ENCODE results near the gene GATA1.

The GATA1 gene

GRCh38 chrX:48792219-48792618 lies 5.8 kb downstream of the GATA1 start:
- Mint-ChIP-seq H3K9me3 (no peaks in the 10 kb centered on the region), H3K4me1 (peaks cover 19% of the 10 kb centered on the region), H3K27me3 (no peaks in the 10 kb centered on the region), H3K27ac (peak overlapping the region in 1 of 2 donors; percentile 34), H3K4me3 (no peak overlapping the region)
- no peak for ATAC-seq
- DNase-seq, result no peak

- DNase-seq (no peak), ATAC-seq (peak; percentile 28)
- H3K4me3 Mint-ChIP-seq, result no peak overlapping the region
- no peaks in the 10 kb centered on the region for H3K9me3 Mint-ChIP-seq
- H3K27ac Mint-ChIP-seq, result peak overlapping the region in 1 of 2 donors; percentile 77
- peaks cover 13% of the 10 kb centered on the region for H3K4me1 Mint-ChIP-seq
- H3K27me3 Mint-ChIP-seq, result no peaks in the 10 kb centered on the region
Measured at GRCh38 chrX:48793935-48794334, 7.5 kb downstream of the GATA1 start.

GRCh38 chrX:48794340-48794910 lies 8.0 kb downstream of the GATA1 start:
- Mint-ChIP-seq H3K9me3 (no peaks in the 10 kb centered on the region), H3K27ac (peak overlapping the region in 1 of 2 donors; percentile 31)

GRCh38 chrX:48794911-48795515 lies 8.6 kb downstream of the GATA1 start:
- no peak for ATAC-seq
- no peak overlapping the region for H3K4me3 Mint-ChIP-seq
- H3K27ac Mint-ChIP-seq, result no peak overlapping the region
- H3K4me1 Mint-ChIP-seq, result peaks cover 3% of the 10 kb centered on the region
- no peaks in the 10 kb centered on the region for H3K9me3 Mint-ChIP-seq
- no peak for DNase-seq
- no peaks in the 10 kb centered on the region for H3K27me3 Mint-ChIP-seq

More at GRCh38 chrX:48794340-48794910, 8.0 kb downstream of the GATA1 start:
- Mint-ChIP-seq H3K27me3 (no peaks in the 10 kb centered on the region), H3K4me3 (no peak overlapping the region), H3K4me1 (peaks cover 8% of the 10 kb centered on the region)
- no peak for ATAC-seq
- no peak for DNase-seq

GRCh38 chrX:48798318-48798717 lies 11.9 kb downstream of the GATA1 start:
- ATAC-seq (no peak), DNase-seq (no peak)
- Mint-ChIP-seq H3K4me1 (peaks cover 18% of the 10 kb centered on the region), H3K9me3 (no peaks in the 10 kb centered on the region), H3K27ac (no peak overlapping the region), H3K27me3 (no peaks in the 10 kb centered on the region), H3K4me3 (no peak overlapping the region)

- no peak for DNase-seq
- Mint-ChIP-seq H3K4me3 (peak overlapping the region; percentile 92 to 97), H3K9me3 (no peaks in the 10 kb centered on the region), H3K4me1 (peaks cover 21% of the 10 kb centered on the region), H3K27ac (peak overlapping the region; percentile 98 to 99), H3K27me3 (no peaks in the 10 kb centered on the region)
- no peak for ATAC-seq
Measured at GRCh38 chrX:48800574-48801279, 14.3 kb downstream of the GATA1 start.

GRCh38 chrX:48801280-48802088 lies 15.1 kb downstream of the GATA1 start, which contains the start of gene HDAC6:
HDAC6 (plus strand) TSS chrX:48802067; CDS start chrX:48802693, 626 bp downstream.
- peaks cover 24% of the 10 kb centered on the region for H3K4me1 Mint-ChIP-seq
- peak; percentile 89 for ATAC-seq
- DNase-seq, result peak; percentile 93 to 98
- H3K4me3 Mint-ChIP-seq, result peak within 1 kb of the TSS; percentile 92 to 97
- no peaks in the 10 kb centered on the region for H3K27me3 Mint-ChIP-seq
- peak within 1 kb of the TSS; percentile 98 to 99 for H3K27ac Mint-ChIP-seq
- H3K9me3 Mint-ChIP-seq, result no peaks in the 10 kb centered on the region

- H3K27ac Mint-ChIP-seq, result peak overlapping the region; percentile 98 to 99
- H3K27me3 Mint-ChIP-seq, result no peaks in the 10 kb centered on the region
- ATAC-seq (peak; percentile 64), DNase-seq (peak in 1 of 2 donors; percentile 75)
- peak overlapping the region; percentile 92 to 97 for H3K4me3 Mint-ChIP-seq
- H3K4me1 Mint-ChIP-seq, result peaks cover 24% of the 10 kb centered on the region
- H3K9me3 Mint-ChIP-seq, result no peaks in the 10 kb centered on the region
Measured at GRCh38 chrX:48802089-48802904, 15.9 kb downstream of the GATA1 start.

- DNase-seq, result no peak
- H3K4me1 Mint-ChIP-seq, result peaks cover 24% of the 10 kb centered on the region
Measured at GRCh38 chrX:48802905-48803200, 16.5 kb downstream of the GATA1 start.

GRCh38 chrX:48806081-48806480 lies 19.7 kb downstream of the GATA1 start:
- ATAC-seq (no peak), DNase-seq (no peak)
- Mint-ChIP-seq H3K9me3 (no peaks in the 10 kb centered on the region), H3K4me3 (no peak overlapping the region), H3K27me3 (no peaks in the 10 kb centered on the region), H3K4me1 (peaks cover 17% of the 10 kb centered on the region), H3K27ac (no peak overlapping the region)

More at GRCh38 chrX:48802905-48803200, 16.5 kb downstream of the GATA1 start:
- Mint-ChIP-seq H3K27ac (peak overlapping the region in 1 of 2 donors; percentile 98), H3K27me3 (no peaks in the 10 kb centered on the region), H3K4me3 (peak overlapping the region; percentile 92 to 97), H3K9me3 (no peaks in the 10 kb centered on the region)
- ATAC-seq, result no peak

GRCh38 chrX:48813644-48814043 lies 27.3 kb downstream of the GATA1 start:
- H3K9me3 Mint-ChIP-seq, result no peaks in the 10 kb centered on the region
- no peak for DNase-seq
- no peaks in the 10 kb centered on the region for H3K27me3 Mint-ChIP-seq
- H3K4me1 Mint-ChIP-seq, result no peaks in the 10 kb centered on the region
- no peak for ATAC-seq
- no peak overlapping the region for H3K4me3 Mint-ChIP-seq
- H3K27ac Mint-ChIP-seq, result no peak overlapping the region

- H3K4me1 Mint-ChIP-seq, result no peaks in the 10 kb centered on the region
- no peak overlapping the region for H3K4me3 Mint-ChIP-seq
- no peak for DNase-seq
- no peaks in the 10 kb centered on the region for H3K9me3 Mint-ChIP-seq
- no peak for ATAC-seq
- no peaks in the 10 kb centered on the region for H3K27me3 Mint-ChIP-seq
- H3K27ac Mint-ChIP-seq, result no peak overlapping the region
Measured at GRCh38 chrX:48814722-48815121, 28.3 kb downstream of the GATA1 start.

GRCh38 chrX:48815266-48815665 lies 28.9 kb downstream of the GATA1 start:
- Mint-ChIP-seq H3K9me3 (no peaks in the 10 kb centered on the region), H3K4me1 (no peaks in the 10 kb centered on the region), H3K27ac (no peak overlapping the region), H3K4me3 (no peak overlapping the region), H3K27me3 (no peaks in the 10 kb centered on the region)
- DNase-seq (no peak), ATAC-seq (no peak)

GRCh38 chrX:48816014-48816810 lies 29.8 kb downstream of the GATA1 start:
- no peaks in the 10 kb centered on the region for H3K27me3 Mint-ChIP-seq
- no peaks in the 10 kb centered on the region for H3K4me1 Mint-ChIP-seq
- ATAC-seq (no peak), DNase-seq (no peak)
- H3K27ac Mint-ChIP-seq, result no peak overlapping the region
- H3K9me3 Mint-ChIP-seq, result no peaks in the 10 kb centered on the region
- H3K4me3 Mint-ChIP-seq, result no peak overlapping the region
